HS-27A (cell line): Measurements from ENCODE around the gene DIAPH1.

Source experiments
- DNase-seq: peaks from one replicate; pipeline ENCODE4 v3.0.0-alpha.2; 2012; ENCODE audit warnings: low read depth, missing footprints

Gene DIAPH1

DNA sequence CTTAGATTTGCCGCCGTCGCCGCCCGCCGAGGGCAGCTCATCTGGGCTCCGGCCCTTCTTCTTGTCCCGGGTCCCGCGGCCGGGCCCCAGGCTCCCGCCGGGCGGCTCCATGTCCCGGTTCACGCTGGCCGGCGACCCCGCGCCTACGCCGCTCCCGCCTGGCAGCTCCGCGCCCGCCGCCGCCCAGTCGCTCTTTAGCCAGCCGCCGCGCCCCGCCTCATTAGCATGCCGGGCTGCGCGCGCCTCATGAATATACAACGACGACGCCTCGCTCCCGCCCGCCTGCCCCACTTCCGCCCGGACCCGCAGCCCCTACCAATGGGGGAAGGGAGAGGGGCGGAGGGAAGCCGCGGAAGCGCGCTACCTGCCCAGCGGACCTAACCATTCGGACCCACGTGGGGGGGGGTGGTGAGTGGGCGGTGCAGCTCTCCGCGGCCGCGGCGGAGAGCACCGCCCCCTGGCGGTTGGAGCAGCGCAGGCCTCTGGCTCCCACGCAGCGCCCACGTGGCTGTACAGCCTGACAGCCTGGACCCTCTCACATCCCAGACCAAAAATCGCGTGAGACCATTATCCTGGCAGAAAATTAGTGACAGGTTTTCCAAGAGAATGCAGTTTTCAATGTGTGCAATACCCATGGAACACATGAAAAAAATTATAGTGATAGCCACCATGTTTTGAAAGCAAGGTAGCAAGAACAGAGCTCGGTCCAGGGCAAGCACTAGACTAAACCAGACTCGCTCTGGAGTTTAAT, at the start of gene DIAPH1:
Gene DIAPH1, minus strand, starts transcription at position 197 of the 751 bp plus-strand sequence. Its CDS starts 86 bp downstream, at position 111.
- DNase-seq = peak; percentile 65

DNA sequence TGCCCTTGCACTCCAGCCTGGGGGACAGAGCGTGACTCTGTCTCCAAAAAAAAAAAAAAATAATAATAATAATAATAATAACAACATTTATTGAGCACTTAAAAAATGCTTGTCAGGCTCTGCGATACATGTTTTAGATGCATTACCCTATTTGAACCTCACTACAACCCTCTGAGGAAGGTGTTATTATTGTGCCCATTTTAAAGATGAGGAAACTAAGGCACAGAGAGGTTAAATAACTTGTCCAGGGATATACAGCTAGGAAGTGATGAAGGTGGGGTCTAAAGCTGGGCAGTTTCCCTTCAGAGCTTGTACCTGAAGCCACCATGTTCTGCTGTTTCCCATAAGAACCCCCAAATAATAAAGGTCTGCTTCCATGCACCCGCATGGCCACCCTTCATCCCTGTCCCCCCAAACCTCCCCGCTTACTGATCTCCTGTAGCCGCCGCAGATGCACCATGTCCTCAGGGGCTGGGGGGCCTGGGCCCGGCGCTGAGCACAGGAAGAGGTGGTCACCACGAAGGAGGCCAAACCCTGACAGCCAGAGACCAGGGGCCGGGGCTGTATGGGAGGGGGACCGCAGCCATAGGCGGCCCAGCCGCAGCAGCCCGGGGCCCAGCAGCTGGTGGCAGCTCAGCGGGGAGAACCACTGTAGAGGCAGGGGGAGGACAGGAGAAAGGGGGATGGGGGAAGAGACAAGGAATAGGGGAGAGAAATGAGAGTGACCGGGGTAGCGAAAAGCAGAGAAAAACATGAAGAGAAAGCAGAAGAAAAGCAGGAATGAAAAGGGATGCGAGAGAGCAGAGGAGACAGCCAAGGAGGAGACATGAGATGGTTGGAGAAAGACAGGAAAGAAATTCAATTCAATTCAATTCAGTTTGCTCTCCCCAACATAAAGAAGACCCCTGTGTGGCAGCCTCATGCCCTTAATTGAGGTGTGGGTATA, 47.5 kb upstream of the DIAPH1 start:
- no peak for DNase-seq

DNA sequence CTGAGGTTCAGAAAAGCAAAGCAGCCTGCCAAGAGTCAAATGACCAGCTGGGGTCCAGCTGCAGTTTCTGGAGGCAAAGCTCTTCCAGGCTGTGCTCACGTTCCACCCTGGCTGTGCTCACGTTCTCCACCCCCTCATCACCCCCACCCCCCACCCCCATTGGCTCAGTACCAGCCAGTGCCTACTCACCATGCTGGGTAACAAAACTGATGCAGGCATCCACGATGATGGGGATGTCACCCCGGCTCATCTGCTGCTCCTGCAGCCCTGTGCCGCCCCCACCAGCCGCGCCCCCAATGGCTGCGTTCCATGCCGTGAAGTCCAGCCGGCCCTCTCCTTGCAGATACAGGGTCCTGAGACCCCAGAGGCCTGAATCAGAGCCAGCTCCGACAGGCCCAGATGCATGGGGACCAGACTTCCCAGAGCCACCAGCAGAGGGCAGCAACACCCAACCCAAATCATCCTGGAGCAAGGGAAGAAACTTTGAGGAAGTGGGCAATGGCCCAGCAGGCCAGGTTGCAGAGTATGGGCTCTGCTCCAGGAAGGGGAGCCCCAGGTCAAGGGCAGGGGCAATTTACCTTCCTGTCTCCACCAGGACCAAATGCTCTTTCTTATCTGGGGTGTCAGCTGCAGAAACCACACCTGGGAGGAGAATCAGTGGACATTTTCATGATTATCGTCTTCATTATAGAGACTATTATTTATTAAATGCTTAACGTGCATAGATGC, 46.1 kb upstream of the DIAPH1 start:
- no peak for DNase-seq

DNA sequence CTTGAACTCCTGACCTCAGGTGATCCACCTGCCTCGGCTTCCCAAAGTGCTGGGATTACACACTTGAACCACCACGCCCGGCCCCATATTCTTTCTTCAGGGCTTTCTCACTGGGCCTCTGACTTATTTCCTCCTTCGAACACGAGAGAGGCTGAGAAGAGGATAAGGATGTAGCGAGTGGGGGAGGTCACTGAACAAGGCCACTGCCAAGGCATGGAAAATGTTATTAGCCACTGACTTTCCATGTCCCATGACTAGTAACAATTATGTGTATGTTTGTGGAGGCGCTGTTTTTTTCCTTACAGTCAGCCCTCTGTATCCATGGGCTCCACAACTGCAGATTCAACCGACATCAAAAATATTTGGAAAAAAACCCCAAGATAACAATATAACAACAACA, 44.7 kb upstream of the DIAPH1 start:
- DNase-seq = no peak

DNA sequence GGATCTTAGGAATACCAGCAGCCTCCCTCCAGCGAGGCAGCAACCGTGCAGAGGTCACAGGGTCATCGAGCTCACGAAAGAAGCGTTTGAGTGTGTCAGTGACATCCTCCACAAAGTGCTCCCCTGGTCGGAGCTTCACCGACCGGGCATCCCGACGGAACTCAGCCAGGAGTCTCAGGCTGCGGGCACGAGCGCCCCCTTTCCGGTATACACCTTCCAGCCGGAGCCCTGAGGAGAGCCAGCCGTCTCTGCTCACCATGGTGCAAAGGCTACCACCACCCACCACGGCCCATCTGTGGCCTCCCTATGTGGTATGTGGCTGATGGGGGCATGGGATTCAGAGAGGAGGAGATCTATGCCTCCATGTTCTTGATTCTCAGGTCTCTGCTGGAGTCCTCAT, 43.2 kb upstream of the DIAPH1 start:
- DNase-seq = no peak

DNA sequence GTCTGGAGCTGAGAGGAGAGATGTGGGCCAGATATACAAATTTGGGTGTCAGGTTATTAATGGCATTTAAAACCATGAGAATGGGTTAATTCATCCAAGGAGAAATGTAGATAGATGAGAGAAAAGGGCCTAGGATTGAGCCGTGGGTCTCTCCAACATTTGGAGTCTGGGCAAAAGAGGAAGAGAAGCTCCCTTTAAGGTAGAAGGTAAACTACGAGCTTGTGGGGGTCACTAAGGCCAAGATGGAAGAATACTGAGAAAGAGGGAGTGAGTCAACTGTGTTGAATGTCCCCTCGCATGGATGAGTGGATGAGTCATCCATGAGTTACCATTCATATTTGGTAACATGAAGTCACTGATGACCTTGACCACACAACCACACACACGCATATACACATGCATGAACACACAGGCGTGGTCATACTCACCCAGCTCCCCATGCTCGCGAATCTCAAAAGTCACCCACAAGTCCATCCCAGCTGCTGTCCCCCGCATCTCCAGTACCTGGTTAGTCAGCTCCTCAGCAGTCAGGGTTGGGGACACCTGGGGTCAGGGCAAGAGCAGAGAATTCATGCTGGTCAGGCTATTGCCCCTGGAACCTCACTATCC, 39.2 kb upstream of the DIAPH1 start:
- DNase-seq = peak; percentile 55

DNA sequence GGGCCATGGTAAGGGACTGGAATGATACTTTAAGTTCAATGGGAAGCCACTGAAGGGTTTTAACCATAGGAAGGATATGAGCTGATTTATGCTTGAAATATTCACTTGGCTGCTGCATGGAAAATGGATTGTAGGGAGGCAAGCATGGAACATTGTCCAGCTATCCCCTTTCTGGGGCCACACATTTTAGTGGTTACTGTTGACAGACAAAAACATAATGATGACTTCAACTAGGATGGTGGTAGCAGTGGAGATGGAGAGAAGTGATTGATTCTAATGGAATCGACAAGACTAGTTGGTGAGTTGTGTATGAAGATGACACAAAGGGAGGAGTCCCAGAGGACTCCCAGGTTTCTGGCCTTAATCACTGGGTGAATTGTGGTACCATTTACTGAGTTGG, 38.6 kb upstream of the DIAPH1 start:
- no peak for DNase-seq

DNA sequence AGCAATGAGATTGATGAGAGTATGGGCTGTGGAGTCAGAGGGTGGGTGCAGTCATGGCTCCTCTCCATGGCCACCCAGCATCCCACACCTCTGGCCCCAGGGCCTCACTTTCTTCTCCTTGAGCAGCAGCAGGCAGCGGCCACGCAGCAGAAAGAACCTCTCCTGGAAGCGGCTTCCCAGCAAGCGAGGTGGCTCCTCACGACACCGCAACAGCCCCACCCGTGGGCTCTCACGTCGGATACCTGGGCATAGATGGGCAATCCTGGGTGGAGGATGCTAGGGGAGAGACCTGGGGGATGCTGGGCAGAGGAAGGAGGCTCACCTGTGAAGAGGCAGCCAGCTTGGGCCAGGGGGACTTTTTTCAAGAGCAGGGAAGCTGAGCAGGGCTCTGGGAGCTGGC, 37.6 kb upstream of the DIAPH1 start:
- no peak for DNase-seq

DNA sequence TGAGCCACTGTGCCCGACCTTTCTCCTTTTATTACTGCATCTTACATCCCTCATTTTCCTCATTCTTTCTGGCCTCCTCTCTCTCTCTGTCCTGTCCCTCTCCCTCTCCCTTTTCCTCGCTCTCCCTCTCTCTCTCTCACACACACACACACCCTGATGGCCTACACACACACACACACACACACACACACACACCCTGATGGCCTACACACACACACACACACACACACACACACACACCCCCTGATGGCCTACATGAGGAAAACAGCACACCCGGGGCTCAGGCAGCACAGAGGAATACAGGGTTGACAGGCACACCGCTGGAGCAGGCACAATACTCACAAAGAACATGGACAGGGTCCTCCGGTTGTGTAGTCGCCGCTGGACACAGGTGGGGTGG, 36.2 kb upstream of the DIAPH1 start:
- no peak for DNase-seq

DNA sequence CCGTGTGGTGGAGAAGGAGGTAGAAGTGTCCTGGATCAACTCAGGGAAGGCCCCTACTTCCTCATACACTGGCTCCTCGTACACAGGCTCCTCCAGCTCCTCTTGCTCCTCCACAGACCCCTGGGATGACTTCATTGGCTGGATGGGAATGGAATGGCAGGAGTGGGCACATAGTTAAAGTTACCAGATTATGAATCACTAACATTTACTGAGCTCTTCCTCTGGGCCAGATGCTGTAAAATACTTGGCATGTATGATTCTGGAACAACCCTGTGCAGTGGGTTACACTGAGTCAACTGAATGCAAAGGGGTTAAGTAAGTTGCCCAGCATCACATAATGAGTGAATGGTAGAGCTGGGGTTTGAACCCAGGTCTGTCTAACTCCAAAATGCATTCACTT, 35.5 kb upstream of the DIAPH1 start:
- no peak for DNase-seq

DNA sequence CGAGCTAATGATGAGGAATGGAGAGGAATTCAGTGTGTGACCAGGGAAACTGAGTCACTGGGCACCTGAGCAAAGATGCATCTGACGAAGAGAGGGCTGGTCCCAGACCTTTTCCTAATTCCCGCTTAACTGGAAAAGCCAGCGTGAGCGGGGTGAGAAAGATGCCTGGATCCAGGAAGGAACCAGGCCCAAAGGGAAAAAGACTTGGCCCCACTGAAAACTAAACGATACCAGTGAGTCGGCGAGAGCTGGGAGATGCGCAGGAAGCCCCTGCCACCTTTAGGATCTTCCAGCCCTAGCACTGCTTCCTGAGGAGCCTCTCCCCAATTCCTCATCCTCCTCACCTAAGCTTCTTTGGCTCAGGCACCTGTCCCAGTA, 32.9 kb upstream of the DIAPH1 start:
- DNase-seq = no peak

DNA sequence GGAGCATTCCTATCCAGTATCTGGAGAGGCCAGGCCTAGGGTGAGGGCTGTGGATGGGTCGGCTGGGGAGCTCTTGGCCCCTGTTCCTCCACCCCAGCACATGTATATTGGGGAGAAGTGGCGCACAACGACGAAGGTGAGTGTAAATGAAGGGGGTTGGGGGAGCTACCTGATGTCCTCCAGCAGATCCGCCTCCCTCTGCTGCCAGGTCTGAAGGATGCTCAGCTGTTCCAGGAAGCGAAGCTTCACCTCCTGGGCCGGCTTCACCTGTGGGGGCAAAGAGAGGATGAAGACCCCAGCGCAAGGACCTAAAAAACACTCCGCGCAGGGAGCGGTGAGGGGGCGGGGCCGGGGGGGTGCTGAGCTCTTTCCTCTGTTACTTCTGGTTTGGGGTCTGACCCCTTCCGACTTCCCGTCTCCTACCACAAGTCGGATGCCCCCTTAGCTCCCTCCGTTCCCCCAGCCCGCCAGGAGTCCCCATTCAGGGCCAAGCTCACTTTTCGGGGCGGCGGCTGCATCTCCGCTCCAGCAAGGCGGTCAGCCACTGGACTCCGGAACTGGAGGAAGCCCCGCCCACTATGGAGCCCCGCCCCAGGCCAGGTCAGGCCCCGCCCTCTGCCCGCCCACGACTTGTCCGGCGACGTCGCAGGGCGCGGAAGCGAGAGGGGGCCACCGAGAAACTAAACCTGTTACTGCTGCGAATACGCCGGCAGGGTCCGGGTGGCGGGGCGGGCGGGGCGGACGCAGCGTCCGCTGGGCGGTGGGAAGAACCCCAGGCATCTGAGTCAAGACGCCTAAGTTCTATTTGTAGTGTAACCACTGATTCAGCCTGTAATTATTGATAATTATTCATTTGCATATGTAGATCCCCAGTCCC, 32.3 kb upstream of the DIAPH1 start, which contains the start of gene FCHSD1:
Gene FCHSD1, minus strand, starts transcription at position 568 of the 877 bp plus-strand sequence. Its CDS starts 50 bp downstream, at position 518.
- no peak for DNase-seq

DNA sequence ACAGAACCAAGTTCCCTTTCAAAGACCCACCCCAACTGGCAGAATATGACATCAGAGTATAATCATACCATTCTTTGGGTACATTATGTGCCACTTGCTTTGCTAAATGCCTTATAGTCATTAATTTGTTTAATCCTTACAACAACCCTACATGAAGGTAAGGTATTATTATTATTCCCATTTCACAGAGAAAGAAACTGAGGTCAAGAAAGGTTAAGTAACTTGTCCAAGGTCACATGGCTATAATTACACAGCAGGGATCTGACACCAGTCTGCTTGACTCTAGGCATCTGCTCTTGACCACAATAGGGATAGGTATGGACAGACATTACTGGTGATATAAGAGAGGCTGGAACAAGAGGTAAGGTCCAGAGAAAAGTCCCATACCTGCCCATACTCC, 31.2 kb upstream of the DIAPH1 start:
- no peak for DNase-seq

DNA sequence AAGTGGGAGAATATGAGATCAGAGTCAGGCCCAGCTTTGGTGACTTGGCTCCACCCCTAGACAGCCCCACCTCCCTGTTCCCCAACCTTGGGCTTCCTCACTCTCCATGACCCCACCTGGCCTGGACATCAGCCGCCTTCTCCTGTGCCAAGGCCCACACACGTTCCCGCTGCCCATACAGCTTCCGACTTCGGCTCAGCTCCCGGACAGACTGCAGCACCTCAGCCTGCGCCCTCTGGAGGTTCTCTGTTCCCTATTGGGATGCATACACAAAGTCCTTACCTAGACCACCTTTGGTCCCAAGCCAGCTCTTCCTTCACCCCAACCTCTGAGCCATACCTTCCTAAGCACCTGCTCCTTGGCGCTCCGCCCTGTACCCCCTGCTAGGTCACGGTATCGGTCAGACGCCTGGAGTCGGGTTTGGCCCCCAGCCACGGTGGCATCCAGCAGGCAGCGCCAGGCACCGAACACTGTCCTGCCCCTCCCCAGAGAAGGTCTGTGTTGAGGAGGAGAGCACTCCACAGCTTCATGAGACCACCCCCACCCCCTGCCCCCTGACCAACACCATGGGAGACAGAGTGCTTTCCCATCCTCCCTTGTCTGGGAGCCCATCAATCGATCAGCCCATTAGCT, 30.4 kb upstream of the DIAPH1 start:
- DNase-seq = no peak

DNA sequence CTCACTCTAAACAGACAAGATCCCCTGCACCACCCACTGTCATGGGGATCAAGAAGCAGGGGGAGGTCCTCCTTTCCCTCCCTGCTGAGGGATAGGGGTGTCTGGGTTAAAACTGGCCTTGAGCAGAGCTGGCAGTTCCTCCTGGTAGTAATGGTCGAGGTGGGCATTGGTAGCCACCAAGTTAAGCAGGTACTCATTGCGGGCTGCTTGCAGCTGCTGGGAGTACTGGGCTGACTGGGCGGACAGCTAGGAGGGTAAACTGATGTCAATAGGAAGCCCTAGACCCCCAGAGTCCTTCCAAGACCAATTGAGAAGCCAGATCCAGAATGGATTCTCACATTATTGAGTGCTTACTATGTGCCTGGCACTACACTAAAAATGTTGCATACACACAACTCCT, 29.1 kb upstream of the DIAPH1 start:
- no peak for DNase-seq

DNA sequence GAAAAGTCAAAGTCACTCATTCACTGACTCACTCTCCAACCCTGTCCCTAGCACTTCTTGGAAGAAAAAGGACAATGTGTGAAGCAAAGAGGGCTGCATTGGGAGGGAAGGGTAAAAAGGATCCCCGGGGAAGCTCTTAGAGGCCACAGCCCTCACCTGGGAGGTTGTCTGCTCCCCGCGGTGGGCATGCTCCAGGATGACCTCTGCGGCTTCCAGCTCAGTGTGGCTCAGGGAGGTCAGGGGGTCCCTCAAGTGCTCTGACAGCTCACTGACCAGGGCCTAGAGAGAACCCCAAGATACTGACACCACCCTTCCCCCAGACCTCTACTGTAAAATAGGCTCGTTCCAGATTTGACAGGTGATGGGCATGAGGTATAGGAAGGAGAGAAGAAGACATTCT, 28.4 kb upstream of the DIAPH1 start:
- no peak for DNase-seq

DNA sequence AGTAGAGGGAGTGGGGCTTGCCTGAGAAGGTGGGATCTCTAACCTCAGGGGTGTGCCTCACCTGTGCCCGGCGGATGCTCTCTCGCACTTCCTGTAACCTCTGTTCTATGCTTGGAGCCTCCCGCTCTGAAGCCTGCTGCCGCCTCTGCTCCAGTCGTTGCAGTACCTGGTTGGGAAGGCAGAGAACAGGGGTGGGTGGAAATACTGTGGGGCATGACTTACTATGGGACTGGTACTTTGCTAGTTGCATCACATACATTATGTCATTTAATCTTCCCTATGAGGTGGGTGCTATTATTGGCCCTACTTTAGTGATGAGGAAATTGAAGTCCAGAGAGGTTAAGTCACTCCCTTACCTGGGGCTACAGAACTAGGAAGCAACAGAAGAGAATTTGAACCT, 27.2 kb upstream of the DIAPH1 start:
- no peak for DNase-seq

DNA sequence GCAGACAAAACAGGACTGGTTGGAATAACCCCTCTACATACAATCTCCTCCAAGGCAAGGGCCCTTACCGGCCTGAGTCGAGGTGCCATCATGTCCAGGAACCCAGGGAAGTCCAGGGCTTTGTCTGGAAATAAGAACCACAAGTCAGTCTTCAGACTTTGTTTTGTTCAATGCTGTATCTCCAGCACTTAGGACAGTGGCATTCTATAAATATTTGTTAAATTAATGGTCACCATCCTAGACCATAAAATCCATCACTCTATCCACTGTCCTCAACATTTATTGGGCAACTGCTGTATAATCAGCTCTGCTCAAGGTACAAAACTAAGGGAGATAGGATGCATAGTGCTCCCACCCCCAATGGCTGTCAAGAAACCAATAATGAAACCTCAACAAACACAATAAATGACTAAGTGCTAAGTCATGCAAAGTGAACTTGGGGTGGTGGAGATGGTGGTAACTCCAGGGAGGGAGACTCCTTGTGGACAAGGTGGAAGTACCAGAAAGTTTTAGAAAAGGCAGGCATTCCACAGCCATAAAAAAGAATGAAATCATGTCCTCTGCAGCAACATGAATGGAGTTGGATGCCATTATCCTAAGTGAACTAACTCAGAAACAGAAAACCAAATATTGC, 23.0 kb upstream of the DIAPH1 start:
- no peak for DNase-seq

DNA sequence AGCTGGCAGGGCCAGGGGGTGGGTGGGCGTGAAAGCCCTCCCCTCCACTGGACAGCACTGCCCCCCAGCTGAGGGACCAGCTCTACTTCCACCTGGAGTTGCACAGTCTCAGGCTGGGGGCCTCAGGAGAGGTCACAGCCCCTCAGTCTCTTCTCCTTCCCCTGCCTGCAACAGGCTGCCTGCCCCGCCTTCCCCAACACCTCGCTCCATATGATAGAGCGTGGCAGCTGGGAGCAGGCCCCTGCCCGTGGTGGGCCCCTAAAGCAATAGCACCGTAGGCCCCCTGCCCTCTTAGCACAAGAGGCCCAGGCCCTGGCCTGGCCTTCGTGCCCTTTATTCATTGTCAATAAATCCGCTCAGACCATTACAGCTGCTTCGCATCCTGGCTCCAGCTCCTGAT, 21.9 kb upstream of the DIAPH1 start:
- DNase-seq = no peak

DNA sequence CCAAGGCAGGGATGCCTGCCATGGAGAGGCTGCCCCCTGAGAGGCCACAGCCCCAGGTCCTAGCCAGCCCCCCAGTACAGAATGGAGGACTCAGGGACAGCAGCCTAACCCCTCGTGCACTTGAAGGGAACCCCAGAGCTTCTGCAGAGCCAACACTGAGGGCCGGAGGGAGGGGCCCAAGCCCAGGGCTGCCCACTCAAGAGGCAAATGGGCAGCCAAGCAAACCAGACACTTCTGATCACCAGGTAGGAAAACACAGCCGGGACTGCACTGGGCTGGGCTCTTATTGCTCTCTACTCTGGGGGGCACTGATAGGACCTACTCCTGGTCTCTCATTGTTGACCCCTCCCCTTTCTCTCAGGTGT, 21.2 kb upstream of the DIAPH1 start:
- no peak for DNase-seq
